Stimulated activated CD4-positive, alpha-beta T cell treated with anti-CD3 and anti-CD28 coated beads, Interleukin-15, amount 100 ng/mL, for 24 hours (primary cell): Measurements from ENCODE around the gene USP17L27.
"Not testable (repeated sequence)": the region's sequence is repeated elsewhere in the genome, so short reads cannot be mapped to it uniquely, and the experiment has no call there.

ENCODE experiments used
- DNase-seq: peaks from one replicate; pipeline ENCODE4 v3.0.0-alpha.2; 2020

Gene USP17L27, protein sequence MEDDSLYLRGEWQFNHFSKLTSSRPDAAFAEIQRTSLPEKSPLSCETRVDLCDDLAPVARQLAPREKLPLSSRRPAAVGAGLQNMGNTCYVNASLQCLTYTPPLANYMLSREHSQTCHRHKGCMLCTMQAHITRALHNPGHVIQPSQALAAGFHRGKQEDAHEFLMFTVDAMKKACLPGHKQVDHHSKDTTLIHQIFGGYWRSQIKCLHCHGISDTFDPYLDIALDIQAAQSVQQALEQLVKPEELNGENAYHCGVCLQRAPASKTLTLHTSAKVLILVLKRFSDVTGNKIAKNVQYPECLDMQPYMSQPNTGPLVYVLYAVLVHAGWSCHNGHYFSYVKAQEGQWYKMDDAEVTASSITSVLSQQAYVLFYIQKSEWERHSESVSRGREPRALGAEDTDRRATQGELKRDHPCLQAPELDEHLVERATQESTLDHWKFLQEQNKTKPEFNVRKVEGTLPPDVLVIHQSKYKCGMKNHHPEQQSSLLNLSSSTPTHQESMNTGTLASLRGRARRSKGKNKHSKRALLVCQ

DNA sequence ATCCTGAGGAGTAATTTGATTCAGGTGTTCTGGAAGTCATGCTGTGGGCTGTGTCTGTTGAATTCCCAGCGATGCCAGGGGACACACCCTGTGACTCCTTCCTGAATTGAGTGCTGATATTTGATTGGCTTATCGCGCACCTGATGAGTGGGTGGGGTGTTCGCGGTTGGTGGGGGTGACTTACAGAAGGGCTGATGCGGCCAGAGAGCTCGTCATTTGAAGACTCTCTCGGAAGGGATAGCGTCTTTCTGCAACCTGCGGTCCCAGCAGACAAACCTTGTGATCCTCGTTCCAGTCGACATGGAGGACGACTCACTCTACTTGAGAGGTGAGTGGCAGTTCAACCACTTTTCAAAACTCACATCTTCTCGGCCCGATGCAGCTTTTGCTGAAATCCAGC, at the start of gene USP17L27:
USP17L27 (plus strand) TSS at position 301 of the 400 bp plus-strand sequence; CDS start at position 301, 0 bp downstream.
- not testable (repeated sequence) for DNase-seq

- DNase-seq, result not testable (repeated sequence)
These were observed 19.8 kb upstream of the USP17L27 start for GRCh38 chr4:9324191-9324590.

- not testable (repeated sequence) for DNase-seq
These were observed 19.1 kb upstream of the USP17L27 start, which contains the start of gene USP17L24 for GRCh38 chr4:9324865-9325264. TSS of gene USP17L24 (plus strand) at chr4:9325165. CDS start at chr4:9325165, 0 bp downstream.

GRCh38 chr4:9329611-9330010, 14.3 kb upstream of the USP17L27 start, which contains the start of gene USP17L25:
TSS of gene USP17L25 (plus strand) at chr4:9329911. CDS start at chr4:9329911, 0 bp downstream.
- not testable (repeated sequence) for DNase-seq

DNA sequence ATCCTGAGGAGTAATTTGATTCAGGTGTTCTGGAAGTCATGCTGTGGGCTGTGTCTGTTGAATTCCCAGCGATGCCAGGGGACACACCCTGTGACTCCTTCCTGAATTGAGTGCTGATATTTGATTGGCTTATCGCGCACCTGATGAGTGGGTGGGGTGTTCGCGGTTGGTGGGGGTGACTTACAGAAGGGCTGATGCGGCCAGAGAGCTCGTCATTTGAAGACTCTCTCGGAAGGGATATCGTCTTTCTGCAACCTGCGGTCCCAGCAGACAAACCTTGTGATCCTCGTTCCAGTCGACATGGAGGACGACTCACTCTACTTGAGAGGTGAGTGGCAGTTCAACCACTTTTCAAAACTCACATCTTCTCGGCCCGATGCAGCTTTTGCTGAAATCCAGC, 9.6 kb upstream of the USP17L27 start, which contains the start of gene USP17L26:
USP17L26 (plus strand) TSS at position 301 of the 400 bp plus-strand sequence; CDS start at position 301, 0 bp downstream.
- DNase-seq, result not testable (repeated sequence)

DNA sequence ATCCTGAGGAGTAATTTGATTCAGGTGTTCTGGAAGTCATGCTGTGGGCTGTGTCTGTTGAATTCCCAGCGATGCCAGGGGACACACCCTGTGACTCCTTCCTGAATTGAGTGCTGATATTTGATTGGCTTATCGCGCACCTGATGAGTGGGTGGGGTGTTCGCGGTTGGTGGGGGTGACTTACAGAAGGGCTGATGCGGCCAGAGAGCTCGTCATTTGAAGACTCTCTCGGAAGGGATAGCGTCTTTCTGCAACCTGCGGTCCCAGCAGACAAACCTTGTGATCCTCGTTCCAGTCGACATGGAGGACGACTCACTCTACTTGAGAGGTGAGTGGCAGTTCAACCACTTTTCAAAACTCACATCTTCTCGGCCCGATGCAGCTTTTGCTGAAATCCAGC, 4.8 kb upstream of the USP17L27 start, which contains the start of gene USP17L5:
USP17L5 (plus strand) TSS at position 301 of the 400 bp plus-strand sequence; CDS start at position 301, 0 bp downstream.
- DNase-seq, result not testable (repeated sequence)

GRCh38 chr4:9348593-9348992, 4.6 kb downstream of the USP17L27 start, which contains the start of gene USP17L28:
TSS of gene USP17L28 (plus strand) at chr4:9348893. CDS start at chr4:9348893, 0 bp downstream.
- DNase-seq, result not testable (repeated sequence)

DNA sequence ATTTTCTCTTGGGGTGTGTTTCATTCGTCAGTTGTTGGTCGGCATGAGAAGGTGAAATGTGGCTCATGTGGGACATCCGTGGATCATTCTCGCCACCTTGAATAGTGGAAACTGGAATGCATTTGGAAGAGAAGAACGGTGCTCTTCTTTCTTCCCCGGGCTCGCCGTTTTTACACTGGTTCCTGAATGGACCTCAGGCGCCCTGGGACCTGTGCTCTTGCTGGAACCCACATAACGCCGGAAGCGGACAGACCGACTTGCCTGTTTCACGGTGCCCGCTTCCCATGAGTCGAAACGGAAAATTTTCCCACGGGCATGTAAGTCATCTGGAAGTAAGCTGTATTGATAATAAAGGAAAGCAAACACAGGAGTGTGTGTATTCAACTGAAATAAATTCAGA, 6.9 kb downstream of the USP17L27 start:
- DNase-seq, result not testable (repeated sequence)

GRCh38 chr4:9353338-9353737, 9.4 kb downstream of the USP17L27 start, which contains the start of gene USP17L29:
TSS of gene USP17L29 (plus strand) at chr4:9353638. CDS start at chr4:9353638, 0 bp downstream.
- not testable (repeated sequence) for DNase-seq

- DNase-seq, result not testable (repeated sequence)
These were observed 18.9 kb downstream of the USP17L27 start, which contains the start of gene USP17L30 for GRCh38 chr4:9362829-9363228. TSS of gene USP17L30 (plus strand) at chr4:9363129. CDS start at chr4:9363129, 0 bp downstream.

DNA sequence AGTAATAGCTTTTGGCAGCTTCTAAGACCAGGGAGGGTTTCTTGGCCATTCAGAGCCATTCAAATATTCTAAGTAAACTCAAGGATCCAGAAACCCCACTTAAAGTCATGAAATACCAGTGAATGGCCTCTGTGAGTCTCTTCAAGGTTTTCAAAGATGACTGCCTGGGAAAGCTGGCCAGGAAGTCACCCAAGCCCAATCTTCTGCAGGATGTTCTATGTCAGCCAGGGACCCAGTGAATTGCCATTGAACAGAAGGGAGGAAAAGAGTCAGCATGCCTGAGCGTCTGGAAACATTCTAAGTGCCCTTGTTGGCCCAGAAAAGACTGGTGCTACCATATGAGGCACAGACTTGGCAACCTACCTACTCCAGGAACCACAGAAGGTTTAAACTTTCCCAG, 35.9 kb downstream of the USP17L27 start:
- DNase-seq, result not testable (repeated sequence)

- peak; percentile 72 for DNase-seq
These were observed 37.1 kb downstream of the USP17L27 start for GRCh38 chr4:9381012-9381534.

- no peak for DNase-seq
These were observed 40.2 kb downstream of the USP17L27 start for GRCh38 chr4:9384126-9384525.

- not testable (repeated sequence) for DNase-seq
These were observed 45.1 kb downstream of the USP17L27 start for GRCh38 chr4:9389001-9389400.
